ENCODE results near the gene MYH9. TPM values are rescaled to one million over a fixed set of nuclear protein-coding genes. Genes with fewer than 3 reads are reported as not detected.

Gene MYH9
- polyA plus RNA-seq, 1 of the 3 experiments (the other 2 are of a cell fraction), result 303 TPM

GRCh38 chr22:36296690-36297089, 91.1 kb downstream of the MYH9 start:
- Histone ChIP-seq H3K9me3 (no peaks in the 10 kb centered on the region), H3K4me3 (ENCODE audit: low read depth in 2 of 2, low read length in 1 of 2) (no peak overlapping the region), H4K20me1 (ENCODE audit: insufficient read depth) (peaks cover 84% of the 10 kb centered on the region), H3K9me2 (no peaks in the 10 kb centered on the region), H3K27ac (ENCODE audit: low read depth in 2 of 2, low read length in 1 of 2) (no peak overlapping the region), H3K79me2 (ENCODE audit: insufficient read depth) (peaks cover 89% of the 10 kb centered on the region), H3K4me2 (no peak overlapping the region), H3K36me3 (replicated peaks in 1 of 2; ENCODE audit: control insufficient read depth in 1 of 2, insufficient read depth in 2 of 2, low read length in 1 of 2) (peaks cover 94 to 99% of the 10 kb centered on the region in 2 experiments), H3K9ac (no peak overlapping the region), H3K27me3 (ENCODE audit: insufficient read depth) (no peaks in the 10 kb centered on the region), H3K4me1 (ENCODE audit: control insufficient read depth in 1 of 2, insufficient read depth in 2 of 2, low read depth in 1 of 2, low read length in 1 of 2) (no peaks in the 10 kb centered on the region), H3F3A (replicated peaks; ENCODE audit: insufficient read depth) (peaks cover 73% of the 10 kb centered on the region), H2AFZ (ENCODE audit: low read depth) (no peak overlapping the region)
- 87% methylated on average over 5 of the region's 15 CpGs for WGBS (ENCODE audit: low lambda C conversion rate)
- DNase-seq, result no peak
- POLR2A ChIA-PET, result no interaction called here
- no peak for TF ChIP-seq FOSL2 (IDR thresholded peaks at IDR 0.05; ENCODE audit: borderline replicate concordance, low read depth)
- no peak for TF ChIP-seq RFX5 (IDR thresholded peaks at IDR 0.05; ENCODE audit: low read length)
- TF ChIP-seq MAX (IDR thresholded peaks at IDR 0.05; ENCODE audit: low read depth), result no peak
- CTCF ChIA-PET, result interaction anchor here (1.4 to 13.6 kb wide), 4 partner anchors 12 to 184 kb away, joined by 4 to 329 read pairs (median 59); partner anchors contain the start of gene TXN2

DNA sequence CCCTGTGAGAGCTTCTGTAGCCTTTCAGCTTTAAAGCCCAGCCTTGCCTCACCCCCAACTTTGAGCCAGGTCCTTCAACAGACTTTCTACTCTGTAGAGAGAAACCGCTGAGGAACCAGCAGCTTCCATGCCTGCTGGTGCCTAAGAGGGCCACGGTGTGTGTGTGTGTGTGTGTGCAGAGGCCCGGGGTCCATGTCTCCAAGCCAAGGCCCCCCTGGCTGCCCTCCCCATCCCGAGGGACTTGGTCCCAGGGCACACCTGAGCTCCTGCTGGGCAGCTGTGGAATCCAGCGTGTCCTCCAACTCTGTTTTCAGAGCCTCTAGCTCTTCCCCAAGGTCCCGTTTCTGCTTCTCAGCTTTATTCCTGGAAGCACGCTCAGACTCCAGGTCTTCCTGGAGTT, 92.5 kb downstream of the MYH9 start:
- POLR2A ChIA-PET, result interaction anchor here (0.6 kb wide), 1 partner anchor 27 kb away, joined by 3 read pairs; no protein-coding TSS in a partner anchor
- Histone ChIP-seq H3F3A (replicated peaks; ENCODE audit: insufficient read depth) (peaks cover 58% of the 10 kb centered on the region), H3K4me3 (ENCODE audit: low read depth in 2 of 2, low read length in 1 of 2) (no peak overlapping the region), H3K79me2 (ENCODE audit: insufficient read depth) (peaks cover 76% of the 10 kb centered on the region), H3K36me3 (replicated peaks in 1 of 2; ENCODE audit: control insufficient read depth in 1 of 2, insufficient read depth in 2 of 2, low read length in 1 of 2) (peaks cover 82 to 88% of the 10 kb centered on the region in 2 experiments), H3K9ac (no peak overlapping the region), H3K27me3 (ENCODE audit: insufficient read depth) (no peaks in the 10 kb centered on the region), H2AFZ (ENCODE audit: low read depth) (no peak overlapping the region), H3K27ac (ENCODE audit: low read depth in 2 of 2, low read length in 1 of 2) (no peak overlapping the region), H4K20me1 (ENCODE audit: insufficient read depth) (peaks cover 71% of the 10 kb centered on the region; the same call in 1 of the 2 replicates), H3K4me2 (no peak overlapping the region), H3K4me1 (ENCODE audit: control insufficient read depth in 1 of 2, insufficient read depth in 2 of 2, low read depth in 1 of 2, low read length in 1 of 2) (no peaks in the 10 kb centered on the region), H3K9me3 (no peaks in the 10 kb centered on the region), H3K9me2 (no peaks in the 10 kb centered on the region)
- 93% methylated on average over 4 of the region's 7 CpGs for WGBS (ENCODE audit: low lambda C conversion rate)
- TF ChIP-seq GATA2 (CRISPR knock-in tag; IDR thresholded peaks at IDR 0.05) (no peak), TEAD4 (IDR thresholded peaks at IDR 0.05; ENCODE audit: borderline replicate concordance, insufficient read depth) (no peak), JUND (IDR thresholded peaks at IDR 0.05) (no peak), NRF1 (IDR thresholded peaks at IDR 0.05; ENCODE audit: low read depth, low read length) (no peak), ELF1 (IDR thresholded peaks at IDR 0.05) (no peak), USF2 (IDR thresholded peaks at IDR 0.05; ENCODE audit: borderline replicate concordance, low read depth, low read length) (no peak), REST (IDR thresholded peaks at IDR 0.05; ENCODE audit: low read depth, low read length) (no peak), YY1 (IDR thresholded peaks at IDR 0.05; ENCODE audit: low read depth) (no peak), EZH2phosphoT487 (IDR thresholded peaks at IDR 0.05; ENCODE audit: borderline replicate concordance, low read depth) (no peak)
- TF ChIP-seq, protein P1, sequence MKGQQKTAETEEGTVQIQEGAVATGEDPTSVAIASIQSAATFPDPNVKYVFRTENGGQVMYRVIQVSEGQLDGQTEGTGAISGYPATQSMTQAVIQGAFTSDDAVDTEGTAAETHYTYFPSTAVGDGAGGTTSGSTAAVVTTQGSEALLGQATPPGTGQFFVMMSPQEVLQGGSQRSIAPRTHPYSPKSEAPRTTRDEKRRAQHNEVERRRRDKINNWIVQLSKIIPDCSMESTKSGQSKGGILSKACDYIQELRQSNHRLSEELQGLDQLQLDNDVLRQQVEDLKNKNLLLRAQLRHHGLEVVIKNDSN (IDR thresholded peaks at IDR 0.05; ENCODE audit: borderline replicate concordance, low read depth), result no peak
- no peak for DNase-seq
- CTCF ChIA-PET, result interaction anchor here (1.1 to 13.6 kb wide), 3 partner anchors 10 to 175 kb away, joined by 3 to 329 read pairs (median 113); no protein-coding TSS in a partner anchor

Measured in SK-N-SH (cell line).